GM12801 (cell line): ENCODE data around the gene DNAI7.

Experiments
- TF ChIP-seq, protein P1 (sequence below): IDR thresholded peaks from one replicate; pipeline ENCODE4 v1.5.1; 2011; ENCODE audit warnings: control low read depth; ENCODE audit not compliant: insufficient read length; ENCODE audit errors: extremely low read depth

DNAI7 gene

DNA sequence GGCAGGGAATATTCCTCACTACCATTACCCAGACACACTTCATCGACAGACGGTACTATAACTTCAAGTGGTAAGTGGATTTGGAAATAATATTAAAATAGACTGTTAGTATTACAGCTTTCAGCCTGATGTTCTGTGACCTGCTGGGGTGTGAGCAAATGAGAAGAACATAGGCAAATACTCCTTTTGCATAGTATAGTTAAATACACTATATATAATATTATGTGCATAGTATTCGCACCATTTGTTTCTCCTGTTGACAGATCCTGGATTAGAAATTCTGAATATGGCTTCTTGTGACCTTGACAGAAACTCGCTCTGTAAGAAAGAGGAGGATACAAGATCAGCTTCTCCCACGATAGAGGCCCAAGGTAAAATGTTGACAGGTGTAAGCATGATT is 115.6 kb downstream of the DNAI7 start:
- TF ChIP-seq, protein P1, sequence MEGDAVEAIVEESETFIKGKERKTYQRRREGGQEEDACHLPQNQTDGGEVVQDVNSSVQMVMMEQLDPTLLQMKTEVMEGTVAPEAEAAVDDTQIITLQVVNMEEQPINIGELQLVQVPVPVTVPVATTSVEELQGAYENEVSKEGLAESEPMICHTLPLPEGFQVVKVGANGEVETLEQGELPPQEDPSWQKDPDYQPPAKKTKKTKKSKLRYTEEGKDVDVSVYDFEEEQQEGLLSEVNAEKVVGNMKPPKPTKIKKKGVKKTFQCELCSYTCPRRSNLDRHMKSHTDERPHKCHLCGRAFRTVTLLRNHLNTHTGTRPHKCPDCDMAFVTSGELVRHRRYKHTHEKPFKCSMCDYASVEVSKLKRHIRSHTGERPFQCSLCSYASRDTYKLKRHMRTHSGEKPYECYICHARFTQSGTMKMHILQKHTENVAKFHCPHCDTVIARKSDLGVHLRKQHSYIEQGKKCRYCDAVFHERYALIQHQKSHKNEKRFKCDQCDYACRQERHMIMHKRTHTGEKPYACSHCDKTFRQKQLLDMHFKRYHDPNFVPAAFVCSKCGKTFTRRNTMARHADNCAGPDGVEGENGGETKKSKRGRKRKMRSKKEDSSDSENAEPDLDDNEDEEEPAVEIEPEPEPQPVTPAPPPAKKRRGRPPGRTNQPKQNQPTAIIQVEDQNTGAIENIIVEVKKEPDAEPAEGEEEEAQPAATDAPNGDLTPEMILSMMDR = no peak

DNA sequence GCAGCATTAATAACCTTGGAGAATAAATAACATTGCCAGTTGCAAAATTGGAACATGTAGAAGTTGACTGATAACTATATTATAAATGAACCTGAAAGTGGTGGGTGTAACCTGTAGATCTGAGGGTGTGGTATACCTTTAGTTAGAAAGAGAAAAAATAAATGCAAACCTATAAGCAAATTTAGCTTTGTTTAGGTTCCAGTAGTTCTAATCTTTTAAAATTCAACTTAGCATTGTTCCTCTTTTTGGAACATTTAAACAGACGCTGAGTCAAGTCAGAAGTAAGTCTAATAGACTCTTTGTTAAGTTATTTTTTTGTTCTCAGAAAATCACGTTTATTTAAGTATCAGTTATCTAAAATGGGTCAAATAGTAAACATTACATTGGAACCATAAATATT is 120.0 kb downstream of the DNAI7 start:
- TF ChIP-seq, protein P1 = no peak

DNA sequence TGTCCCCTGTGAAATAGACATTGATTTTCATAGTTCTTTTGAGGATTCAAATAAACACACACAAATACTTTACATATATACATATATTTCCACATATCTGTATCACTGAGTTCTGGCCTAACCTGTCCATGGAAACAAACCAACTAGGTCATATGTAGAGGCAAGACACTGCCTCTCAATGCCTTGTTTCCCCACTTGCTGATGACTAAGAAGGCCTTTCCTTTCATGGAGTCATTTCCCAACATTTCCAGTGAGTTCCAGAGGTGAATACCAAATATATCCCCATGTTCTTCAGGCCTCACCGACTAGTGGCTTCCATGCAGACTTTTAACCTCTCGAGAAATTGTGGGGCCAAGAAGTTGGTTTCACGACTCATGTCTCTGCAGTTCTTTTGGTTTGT is 120.8 kb downstream of the DNAI7 start:
- TF ChIP-seq, protein P1 = no peak

DNA sequence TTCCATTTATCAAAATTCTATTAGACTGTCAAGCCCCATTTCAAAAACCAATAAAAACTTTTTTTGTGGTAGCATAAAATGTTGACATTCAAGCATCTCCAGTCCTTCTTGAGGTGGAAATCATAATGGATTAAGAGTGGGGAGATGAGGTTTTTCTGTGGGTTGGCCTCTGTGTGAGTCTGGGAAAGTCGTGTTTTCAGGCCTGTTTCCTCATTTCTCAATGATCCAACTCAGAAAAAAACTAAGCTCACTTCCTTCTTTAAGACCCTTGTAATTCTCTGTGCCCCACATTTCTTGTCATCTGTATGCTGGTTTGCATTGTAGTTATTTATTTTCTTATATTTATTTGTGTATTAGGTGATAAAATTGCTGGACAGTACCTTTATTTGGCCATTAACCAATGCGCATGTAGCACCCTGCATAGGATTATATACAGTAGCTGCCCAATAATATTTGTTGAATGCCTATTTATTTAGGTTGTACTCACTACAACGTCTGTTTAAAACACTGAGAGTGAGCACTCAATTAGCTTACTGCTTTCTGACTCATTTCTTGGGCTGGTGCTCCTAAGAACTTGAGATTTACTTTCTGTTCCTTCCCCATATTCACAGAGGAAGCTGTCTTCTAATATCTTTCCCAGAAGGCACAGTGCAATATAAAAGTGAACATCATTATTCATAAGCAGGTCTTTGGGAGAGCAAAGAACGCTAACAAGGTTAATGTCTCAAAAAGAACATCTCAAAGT is 121.9 kb downstream of the DNAI7 start:
- TF ChIP-seq, protein P1 = no peak

DNA sequence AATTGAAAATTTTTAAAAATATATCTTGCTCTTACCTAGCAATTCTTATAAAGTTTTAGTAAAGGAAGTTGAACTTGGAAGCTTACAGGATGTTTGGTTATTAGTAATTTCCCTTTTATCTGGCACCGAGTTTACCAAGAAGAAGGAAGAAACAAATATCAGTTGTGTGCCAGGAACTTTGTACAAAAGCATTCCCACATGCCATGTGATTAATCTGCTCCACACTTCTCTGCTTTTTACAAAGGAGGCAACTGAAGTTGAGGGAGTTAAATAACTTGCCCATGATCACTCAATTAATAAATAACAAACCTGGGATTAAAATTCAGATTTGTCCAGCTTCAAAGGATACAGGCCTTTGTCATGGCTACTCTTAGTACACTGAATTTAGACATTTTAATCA is 123.6 kb downstream of the DNAI7 start:
- TF ChIP-seq, protein P1 = no peak

DNA sequence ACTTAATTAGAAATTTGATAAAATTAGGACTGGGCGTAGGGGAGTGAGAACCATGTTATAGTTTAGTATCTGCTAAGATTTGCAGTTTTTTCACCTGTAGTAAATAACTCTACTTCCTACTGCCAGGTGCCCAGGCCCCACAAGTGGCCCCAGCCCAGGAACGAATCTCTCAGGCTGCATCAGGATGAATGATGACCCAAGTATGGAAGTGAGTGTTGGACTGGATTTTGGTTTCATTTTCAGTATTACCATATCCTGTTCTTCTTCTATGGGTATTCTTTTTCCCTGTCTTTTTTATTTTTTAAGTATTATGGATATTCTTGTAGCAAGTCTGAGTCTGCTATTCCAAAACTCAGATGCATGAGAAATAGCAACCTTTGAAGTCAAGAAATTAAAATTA is 125.7 kb downstream of the DNAI7 start:
- TF ChIP-seq, protein P1 = no peak

DNA sequence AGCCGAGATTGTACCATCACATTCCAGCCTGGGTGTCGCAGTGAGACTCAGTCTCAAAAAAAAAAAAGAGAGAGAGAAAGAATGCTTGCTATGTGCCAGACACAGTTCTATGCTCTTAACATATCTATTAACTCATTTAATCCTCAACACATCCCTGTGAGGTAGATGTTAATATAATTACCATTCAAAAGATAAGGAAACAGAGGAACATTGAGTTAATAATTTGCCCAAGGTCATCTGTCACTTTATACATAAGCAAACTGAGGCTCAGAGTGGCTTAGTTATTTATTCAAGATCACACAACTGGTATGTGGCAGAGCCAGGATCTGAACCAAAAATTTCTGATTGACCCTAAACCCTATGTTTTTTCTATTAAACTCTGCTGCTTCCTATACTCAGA is 129.9 kb downstream of the DNAI7 start:
- TF ChIP-seq, protein P1 = no peak
